PFSK-1 (cell line): ENCODE results near the gene LONRF2.

Experiments used
- FOXP2 ChIP-seq: optimal IDR thresholded peaks from 2 replicates; pipeline ENCODE3; 2011; ENCODE audit warnings: borderline replicate concordance, control low read depth, inconsistent platforms; ENCODE audit not compliant: insufficient read depth; ENCODE audit errors: extremely low read length, extremely low read depth
- POLR2AphosphoS5 ChIP-seq: IDR thresholded peaks from 2 replicates; pipeline ENCODE4 v1.6.1; 2012; ENCODE audit warnings: low read depth, mild to moderate bottlenecking, control low read depth, low read length, moderate library complexity
- REST ChIP-seq, 2 experiments: IDR thresholded peaks; 2 replicates each; pipeline versions ENCODE4 v1.6.1 to v1.8.0; 2011 to 2012; ENCODE audit warnings: low read depth in 2 of 2, low read length in 2 of 2, control low read depth in 1 of 2, inconsistent platforms in 1 of 2, mild to moderate bottlenecking in 1 of 2, moderate library complexity in 1 of 2; ENCODE audit not compliant: insufficient read depth in 1 of 2
- SIN3A ChIP-seq: IDR thresholded peaks from 2 replicates; pipeline ENCODE4 v1.6.1; 2012; ENCODE audit warnings: mild to moderate bottlenecking, low read length, moderate library complexity, borderline replicate concordance; ENCODE audit not compliant: insufficient read depth
- TAF1 ChIP-seq: IDR thresholded peaks from 2 replicates; pipeline ENCODE4 v1.6.1; 2012; ENCODE audit warnings: low read length, control low read depth, borderline replicate concordance; ENCODE audit not compliant: insufficient read depth

The LONRF2 gene

GRCh38 chr2:100279586-100280534 lies 42.4 kb downstream of the LONRF2 start:
- TF ChIP-seq FOXP2 (no peak), REST (IDR thresholded peaks at IDR 0.05; ENCODE audit: insufficient read depth in 1 of 2, low read depth in 2 of 2, low read length in 2 of 2) (no peak), POLR2AphosphoS5 (no peak), TAF1 (no peak), SIN3A (no peak)

- TF ChIP-seq TAF1: no peak
- TF ChIP-seq POLR2AphosphoS5: no peak
- no peak for TF ChIP-seq FOXP2
- no peak for TF ChIP-seq SIN3A
- TF ChIP-seq REST (IDR thresholded peaks at IDR 0.05; ENCODE audit: insufficient read depth in 1 of 2, low read depth in 2 of 2, low read length in 2 of 2): no peak
Measured at GRCh38 chr2:100278986-100279385, 43.3 kb downstream of the LONRF2 start.

GRCh38 chr2:100278501-100278900 lies 43.8 kb downstream of the LONRF2 start:
- no peak for TF ChIP-seq SIN3A
- no peak for TF ChIP-seq FOXP2

GRCh38 chr2:100277540-100278207 lies 44.6 kb downstream of the LONRF2 start:
- TF ChIP-seq TAF1 (no peak), FOXP2 (no peak), REST (IDR thresholded peaks at IDR 0.05; ENCODE audit: insufficient read depth in 1 of 2, low read depth in 2 of 2, low read length in 2 of 2) (no peak), POLR2AphosphoS5 (no peak), SIN3A (no peak)

- TF ChIP-seq REST (IDR thresholded peaks at IDR 0.05; ENCODE audit: insufficient read depth in 1 of 2, low read depth in 2 of 2, low read length in 2 of 2) (no peak), SIN3A (no peak)
Measured at GRCh38 chr2:100276716-100277115, 45.6 kb downstream of the LONRF2 start.
